Heart right ventricle (tissue), 16 donors: ENCODE results near the gene YIF1A. TPM values are rescaled to one million over a fixed set of nuclear protein-coding genes. Genes with fewer than 3 reads are reported as not detected.

ENCODE experiments used
- ATAC-seq, 8 donors: fragments of 200-7000 bp; cut with Tn5 transposase; one replicate each; pipeline ENCODE4 v1.9.1; 2020; ENCODE audit warnings: mild to moderate bottlenecking in 8 of 8, moderate library complexity in 8 of 8, moderate number of reproducible peaks in 1 of 8
- DNase-seq, 2 donors: peaks; one replicate each; pipeline ENCODE4 v3.0.0-alpha.2; 2020
- H3K27ac ChIP-seq, 10 donors: fragments of 200-600 bp; sonication (generic) in 2 of 10; one replicate each; pipeline versions ENCODE4 v1.5.0 to v1.8.0; 2020 to 2022; ENCODE audit warnings: mild to moderate bottlenecking in 3 of 10
- H3K27me3 ChIP-seq, 7 donors: fragments of 200-600 bp; one replicate each; pipeline ENCODE4 v1.8.0; 2021 to 2022; ENCODE audit warnings: mild to moderate bottlenecking in 2 of 7
- H3K36me3 ChIP-seq, 9 donors: fragments of 200-600 bp; sonication (generic) in 1 of 9; one replicate each; pipeline versions ENCODE4 v1.5.0 to v1.8.0; 2020 to 2022; ENCODE audit warnings: mild to moderate bottlenecking in 2 of 9
- H3K4me1 ChIP-seq, 9 donors: fragments of 200-600 bp; sonication (generic) in 1 of 9; one replicate each; pipeline versions ENCODE4 v1.5.0 to v1.8.0; 2020 to 2022; ENCODE audit warnings: mild to moderate bottlenecking in 4 of 9
- H3K4me3 ChIP-seq, 10 donors: fragments of 200-600 bp; sonication (generic) in 2 of 10; one replicate each; pipeline versions ENCODE4 v1.5.0 to v1.8.0; 2020 to 2022; ENCODE audit warnings: mild to moderate bottlenecking in 7 of 10, moderate library complexity in 2 of 10
- H3K9me3 ChIP-seq, 11 donors: fragments of 200-600 bp in 10 of 11; sonication (generic) in 2 of 11; one replicate each; pipeline versions ENCODE4 v1.5.0 to v1.8.0; 2013 to 2022; ENCODE audit warnings: mild to moderate bottlenecking in 2 of 11, control low read depth in 1 of 11, moderate library complexity in 1 of 11
- CTCF ChIP-seq, 9 donors: fragments of 200-600 bp; sonication (generic) in 2 of 9; IDR thresholded peaks; one replicate each; pipeline versions ENCODE4 v1.5.0 to v1.8.0; 2021 to 2022; ENCODE audit warnings: antibody characterized with exemption in 9 of 9, mild to moderate bottlenecking in 5 of 9, moderate library complexity in 1 of 9
- WGBS, 2 donors: extraction: QIAGEN DNeasy Blood & Tissue Kit; methylation state at CpG; one replicate each; pipeline ENCODE4 v1.1.7; 2013; ENCODE audit warnings: inconsistent platforms in 1 of 2; 5-methylcytosine and 5-hydroxymethylcytosine counted together
- intact Hi-C, 10 donors: fragments of 100-400 bp; cut with DNase I; formaldehyde crosslinking; loops; one replicate each; pipeline versions ENCODE4 v1.11.1 to v1.14.2; 2022
- polyA plus RNA-seq, 2 donors: library from polyadenylated mRNA; stranded (reverse); fragments of 200-250 nt; gene quantifications; one replicate each; pipeline ENCODE4 v1.2.3, GENCODE V29; 2013
- total RNA-seq, 10 donors: library from RNA; stranded (reverse); fragmentation: NEBNext Ultra II Directional in 3 of 10; extraction: Animal tissue kit (Norgen Biotek cat#: 25700) in 3 of 10; gene quantifications; one replicate each; pipeline versions ENCODE4 v1.2.1 to v1.2.4, GENCODE V29; 2021 to 2023
- donor health status: Arrhythmogenic right ventricular cardiomyopathy.
- donor health status: ischemic (EF 13 %, LVEDD 7.1; RV severe dilation, severe dysfunction).
- donor health status: healthy with polysubstance abuse.
- donor health status: DM: no; HTN: yes; CAD: no.
- donor health status: DM: no; HTN: no; CAD: no.
- donor health status: ischemic (EF 25% LVEDD 6.9; RV normal size, moderate dysfunction).
- donor health status: ischemic (EF 25% LVEDD 5.7; RV mildly dilated, moderate dysfunction).
- donor health status: healthy.
- donor health status: DM: yes; HTN: yes; CAD: no.
- donor health status: Ischemic cardiomyopathy.
- donor health status: ischemic (EF 35%, LVEDD 5.7; RV mildly dilated, moderate dysfunction).
- donor health status: nonischemic (EF 11% LVEDD 7.7; RV severe dilation, severe dysfunction).
- donor health status: DM: yes; HTN: yes; CAD: no.
- donor health status: PGD.
- donor health status: ischemic (EF 29% LVEDD 5.4; RV normal size, mild dysfunction).
- donor health status: nonischemic (EF 23%, LVEDD 6.1; RV moderate dilation, normal function).

The YIF1A gene
- total and polyA plus RNA-seq, 12 donors = 38.3 to 168 (median 54.6) TPM

- WGBS, 2 donors = 38 to 39% methylated on average over 21 of the region's 21 CpGs
- no peaks in the 10 kb centered on the region for H3K9me3 ChIP-seq
- H3K27ac ChIP-seq = peak overlapping the region; percentile 69 to 89 (median 76)
- H3K27me3 ChIP-seq = no peaks in the 10 kb centered on the region
- H3K36me3 ChIP-seq = peaks cover 0 to 2% (median 0%) of the 10 kb centered on the region in 9 donors
- no peak for TF ChIP-seq CTCF (IDR thresholded peaks at IDR 0.05)
- DNase-seq = peak; percentile 77
- H3K4me1 ChIP-seq = peaks cover 21 to 50% (median 32%) of the 10 kb centered on the region in 9 donors
- no peak overlapping the region for H3K4me3 ChIP-seq
- intact Hi-C loops = loop anchor here in 1 of 10 donors (5.0 kb wide), 1 partner anchor 104 kb away; no protein-coding TSS in a partner anchor
- peak; percentile 41 to 86 (median 68) for ATAC-seq
Observed at GRCh38 chr11:66326261-66327111, 37.5 kb upstream of the YIF1A start.

GRCh38 chr11:66325263-66325671 lies 36.3 kb upstream of the YIF1A start:
- no peak for TF ChIP-seq CTCF (IDR thresholded peaks at IDR 0.05)
- ATAC-seq (no peak), DNase-seq (no peak)
- WGBS, 2 donors = 83 to 86% methylated on average over 8 of the region's 8 CpGs
- intact Hi-C loops = loop anchor here in 1 of 10 donors (5.0 kb wide), 1 partner anchor 103 kb away; no protein-coding TSS in a partner anchor
- no peaks in the 10 kb centered on the region for H3K27me3 ChIP-seq
- no peaks in the 10 kb centered on the region for H3K9me3 ChIP-seq
- H3K27ac ChIP-seq = peak overlapping the region in 7 of 10 donors; percentile 5 to 89 (median 78)
- H3K36me3 ChIP-seq = no peaks in the 10 kb centered on the region
- peaks cover 21 to 50% (median 32%) of the 10 kb centered on the region in 9 donors for H3K4me1 ChIP-seq
- no peak overlapping the region for H3K4me3 ChIP-seq

GRCh38 chr11:66324664-66325063 lies 35.7 kb upstream of the YIF1A start:
- Histone ChIP-seq H3K4me1 (peaks cover 21 to 50% (median 32%) of the 10 kb centered on the region in 9 donors), H3K27me3 (no peaks in the 10 kb centered on the region), H3K36me3 (no peaks in the 10 kb centered on the region), H3K4me3 (no peak overlapping the region), H3K9me3 (no peaks in the 10 kb centered on the region), H3K27ac (peak overlapping the region in 1 of 10 donors; percentile 8)
- no peak for DNase-seq
- TF ChIP-seq CTCF (IDR thresholded peaks at IDR 0.05) = no peak
- intact Hi-C loops = loop anchor here in 1 of 10 donors (5.0 kb wide), 1 partner anchor 102 kb away; no protein-coding TSS in a partner anchor
- 80 to 86% methylated on average over 10 of the region's 10 CpGs for WGBS, 2 donors
- no peak for ATAC-seq

- WGBS, 2 donors = 100% methylated on average over 1 of the region's 1 CpG
- ATAC-seq (no peak), DNase-seq (no peak)
- no peaks in the 10 kb centered on the region for H3K9me3 ChIP-seq
- no peak overlapping the region for H3K4me3 ChIP-seq
- no peak for TF ChIP-seq CTCF (IDR thresholded peaks at IDR 0.05)
- peaks cover 19 to 49% (median 32%) of the 10 kb centered on the region in 9 donors for H3K4me1 ChIP-seq
- intact Hi-C loops = no loop called here
- no peaks in the 10 kb centered on the region for H3K27me3 ChIP-seq
- no peaks in the 10 kb centered on the region for H3K36me3 ChIP-seq
- no peak overlapping the region for H3K27ac ChIP-seq
Observed at GRCh38 chr11:66323684-66324083, 34.7 kb upstream of the YIF1A start.
